Activated T-cell treated with anti-CD3 and anti-CD28 coated beads for 24 hours (primary cell): ENCODE results near the gene TMC5.
"Not testable (repeated sequence)": the region's sequence is repeated elsewhere in the genome, so short reads cannot be mapped to it uniquely, and the experiment has no call there.

Experiments used
- DNase-seq: peaks from one replicate; pipeline ENCODE4 v3.0.0-alpha.2; 2020; ENCODE audit warnings: low read depth

The TMC5 gene

GRCh38 chr16:19417640-19418039 lies at the start of gene TMC5:
TSS of gene TMC5 (plus strand) at chr16:19417883. CDS start at chr16:19440039, 22,156 bp downstream.
- DNase-seq, result no peak

GRCh38 chr16:19372541-19372940 lies 45.1 kb upstream of the TMC5 start:
- DNase-seq, result not testable (repeated sequence)

GRCh38 chr16:19374402-19374801 lies 43.3 kb upstream of the TMC5 start:
- DNase-seq, result no peak

GRCh38 chr16:19375561-19376158 lies 42.0 kb upstream of the TMC5 start:
- DNase-seq, result peak; percentile 24

GRCh38 chr16:19377864-19378263 lies 39.8 kb upstream of the TMC5 start:
- no peak for DNase-seq

GRCh38 chr16:19378511-19378910 lies 39.2 kb upstream of the TMC5 start:
- DNase-seq, result no peak

- no peak for DNase-seq
Observed at GRCh38 chr16:19379838-19380237, 37.8 kb upstream of the TMC5 start.

GRCh38 chr16:19380328-19380727 lies 37.4 kb upstream of the TMC5 start:
- DNase-seq, result no peak

GRCh38 chr16:19382084-19382801 lies 35.4 kb upstream of the TMC5 start:
- DNase-seq, result no peak

- no peak for DNase-seq
Observed at GRCh38 chr16:19382887-19383816, 34.5 kb upstream of the TMC5 start.

- DNase-seq, result no peak
Observed at GRCh38 chr16:19384656-19385055, 33.0 kb upstream of the TMC5 start.

GRCh38 chr16:19386525-19386924 lies 31.2 kb upstream of the TMC5 start:
- no peak for DNase-seq

- peak; percentile 14 for DNase-seq
Observed at GRCh38 chr16:19389246-19389645, 28.4 kb upstream of the TMC5 start.

GRCh38 chr16:19391185-19391776 lies 26.4 kb upstream of the TMC5 start:
- not testable (repeated sequence) for DNase-seq

GRCh38 chr16:19392352-19392751 lies 25.3 kb upstream of the TMC5 start:
- no peak for DNase-seq

GRCh38 chr16:19393226-19394111 lies 24.2 kb upstream of the TMC5 start:
- DNase-seq, result no peak

GRCh38 chr16:19395646-19396267 lies 21.9 kb upstream of the TMC5 start:
- not testable (repeated sequence) for DNase-seq

GRCh38 chr16:19396555-19397011 lies 21.1 kb upstream of the TMC5 start:
- DNase-seq, result no peak

GRCh38 chr16:19397373-19397772 lies 20.3 kb upstream of the TMC5 start:
- DNase-seq, result not testable (repeated sequence)

GRCh38 chr16:19400711-19401110 lies 17.0 kb upstream of the TMC5 start:
- DNase-seq, result no peak
